Subcutaneous abdominal adipose tissue (tissue), 5 donors: ENCODE measurements around the gene HELZ.

ENCODE experiments used
- H3K27ac ChIP-seq: one replicate; pipeline ENCODE4 v1.7.0; 2013; ENCODE audit warnings: low read depth, mild to moderate bottlenecking, inconsistent platforms, low read length, moderate library complexity
- H3K27me3 ChIP-seq, 5 donors: one replicate each; pipeline ENCODE4 v1.7.0; 2013; ENCODE audit warnings: low read length in 5 of 5, inconsistent platforms in 1 of 5; ENCODE audit not compliant: control insufficient read depth in 5 of 5, insufficient read depth in 4 of 5
- H3K36me3 ChIP-seq, 5 donors: one replicate each; pipeline ENCODE4 v1.7.0; 2013; ENCODE audit warnings: low read length in 5 of 5; ENCODE audit not compliant: control insufficient read depth in 5 of 5, insufficient read depth in 5 of 5
- H3K4me1 ChIP-seq, 5 donors: one replicate each; pipeline ENCODE4 v1.7.0; 2013; ENCODE audit warnings: low read length in 5 of 5, mild to moderate bottlenecking in 3 of 5, moderate library complexity in 1 of 5; ENCODE audit not compliant: control insufficient read depth in 5 of 5, insufficient read depth in 5 of 5
- H3K4me3 ChIP-seq, 5 donors: one replicate each; pipeline ENCODE4 v1.7.0; 2013; ENCODE audit warnings: low read length in 5 of 5, low read depth in 1 of 5
- H3K9ac ChIP-seq, 5 donors: one replicate each; pipeline ENCODE4 v1.7.0; 2013; ENCODE audit warnings: low read length in 5 of 5, mild to moderate bottlenecking in 4 of 5, moderate library complexity in 3 of 5
- H3K9me3 ChIP-seq, 5 donors: one replicate each; pipeline ENCODE4 v1.7.0; 2013; ENCODE audit warnings: low read length in 5 of 5; ENCODE audit not compliant: control insufficient read depth in 5 of 5
- donor health status: healthy.
- donor health status: healthy.
- donor health status: healthy.
- donor health status: healthy.
- donor health status: healthy.

HELZ gene

DNA sequence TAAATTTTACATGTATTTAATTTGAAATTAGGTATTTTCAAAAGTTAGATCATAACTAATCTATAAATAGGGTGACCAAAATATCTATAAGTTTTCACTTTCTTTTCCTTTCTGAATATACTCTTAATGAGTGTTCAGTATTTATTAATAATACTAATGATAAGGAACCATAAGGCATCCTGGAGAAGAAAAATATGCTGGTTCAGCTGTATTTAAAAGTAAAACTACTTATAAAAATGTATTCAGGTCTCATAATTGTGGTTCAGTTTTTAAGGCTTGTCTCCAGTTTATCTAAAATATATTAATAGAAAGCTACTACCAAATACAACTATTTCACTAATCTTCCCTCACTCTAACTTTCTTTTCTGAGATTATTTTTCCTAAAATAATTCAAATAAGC is 67.3 kb downstream of the HELZ start:
- no peaks in the 10 kb centered on the region for H3K4me1 ChIP-seq
- peaks cover 14 to 31% (median 23%) of the 10 kb centered on the region in 5 donors for H3K36me3 ChIP-seq
- H3K27ac ChIP-seq, result no peak overlapping the region
- no peaks in the 10 kb centered on the region for H3K27me3 ChIP-seq
- no peak overlapping the region for H3K4me3 ChIP-seq
- no peak overlapping the region for H3K9ac ChIP-seq
- H3K9me3 ChIP-seq, result no peaks in the 10 kb centered on the region

DNA sequence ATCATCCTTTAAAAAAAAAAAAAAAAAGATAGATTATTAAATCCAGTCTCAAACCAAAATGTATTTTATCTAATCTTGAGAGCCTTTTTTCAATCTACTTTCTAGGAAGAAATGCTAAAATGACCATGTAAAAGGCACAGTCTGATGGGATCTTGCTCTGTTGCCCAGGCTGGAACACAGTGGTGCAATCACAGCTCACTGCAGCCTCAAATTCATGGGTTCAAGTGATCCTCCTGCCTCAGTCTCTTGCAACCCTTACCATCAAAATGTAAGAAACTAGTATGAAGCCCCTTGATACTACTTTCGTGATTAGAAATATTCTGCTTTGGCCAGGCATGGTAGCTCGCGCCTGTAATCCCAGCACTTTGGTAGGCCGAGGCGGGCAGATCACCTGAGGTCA is 70.8 kb downstream of the HELZ start:
- H3K36me3 ChIP-seq, result peaks cover 17 to 34% (median 23%) of the 10 kb centered on the region in 5 donors

DNA sequence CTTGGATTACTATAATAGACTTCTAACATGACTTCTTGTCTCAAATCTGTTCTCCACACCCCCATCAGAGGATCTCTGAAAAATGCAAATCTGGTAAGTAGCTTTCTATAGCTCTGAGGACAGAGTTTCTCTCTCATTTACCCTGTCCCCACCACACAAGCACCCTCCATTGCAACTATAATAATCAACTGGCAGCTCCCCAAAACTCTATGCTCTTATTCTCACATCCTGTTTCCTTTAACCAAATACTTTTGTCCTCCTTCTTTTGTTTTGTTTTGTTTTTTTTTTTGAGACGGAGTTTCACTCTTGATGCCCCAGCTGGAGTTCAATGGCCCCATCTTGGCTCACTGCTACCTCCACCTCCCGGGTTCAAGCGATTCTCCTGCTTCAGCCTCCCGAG is 73.4 kb downstream of the HELZ start:
- H3K27ac ChIP-seq, result no peak overlapping the region
- H3K36me3 ChIP-seq, result peaks cover 11 to 32% (median 21%) of the 10 kb centered on the region in 5 donors
- H3K4me3 ChIP-seq, result no peak overlapping the region
- H3K9me3 ChIP-seq, result no peaks in the 10 kb centered on the region
- H3K27me3 ChIP-seq, result no peaks in the 10 kb centered on the region
- H3K9ac ChIP-seq, result no peak overlapping the region
- H3K4me1 ChIP-seq, result peaks cover 0 to 16% (median 0%) of the 10 kb centered on the region in 5 donors

More for the DNA sequence above, 70.8 kb downstream of the HELZ start:
- Histone ChIP-seq H3K27me3 (no peaks in the 10 kb centered on the region), H3K4me3 (no peak overlapping the region), H3K9me3 (no peaks in the 10 kb centered on the region), H3K27ac (no peak overlapping the region), H3K9ac (no peak overlapping the region), H3K4me1 (peaks cover 0 to 16% (median 0%) of the 10 kb centered on the region in 5 donors)

DNA sequence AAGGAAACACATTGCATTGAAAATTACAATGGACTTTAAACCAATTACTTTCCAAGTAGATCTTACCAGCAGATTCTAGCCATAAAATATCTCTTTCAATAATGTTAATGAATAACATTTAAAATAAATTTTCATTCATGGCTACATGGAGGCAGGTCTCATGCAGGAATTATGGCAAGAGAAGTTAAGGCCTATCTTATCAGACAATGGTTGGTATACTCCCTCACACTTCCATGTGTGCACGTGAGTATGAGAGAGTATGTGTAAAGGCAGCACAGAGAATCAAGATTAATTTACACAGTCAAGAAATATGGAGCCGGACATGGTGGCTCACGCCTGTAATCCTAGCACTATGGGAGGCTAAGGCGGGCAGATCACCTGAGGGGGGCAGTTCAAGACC is 76.5 kb downstream of the HELZ start:
- Histone ChIP-seq H3K27me3 (no peaks in the 10 kb centered on the region), H3K36me3 (peaks cover 18 to 29% (median 22%) of the 10 kb centered on the region in 5 donors), H3K9me3 (no peaks in the 10 kb centered on the region), H3K27ac (no peak overlapping the region), H3K4me3 (no peak overlapping the region), H3K4me1 (peaks cover 0 to 27% (median 21%) of the 10 kb centered on the region in 5 donors), H3K9ac (no peak overlapping the region)

DNA sequence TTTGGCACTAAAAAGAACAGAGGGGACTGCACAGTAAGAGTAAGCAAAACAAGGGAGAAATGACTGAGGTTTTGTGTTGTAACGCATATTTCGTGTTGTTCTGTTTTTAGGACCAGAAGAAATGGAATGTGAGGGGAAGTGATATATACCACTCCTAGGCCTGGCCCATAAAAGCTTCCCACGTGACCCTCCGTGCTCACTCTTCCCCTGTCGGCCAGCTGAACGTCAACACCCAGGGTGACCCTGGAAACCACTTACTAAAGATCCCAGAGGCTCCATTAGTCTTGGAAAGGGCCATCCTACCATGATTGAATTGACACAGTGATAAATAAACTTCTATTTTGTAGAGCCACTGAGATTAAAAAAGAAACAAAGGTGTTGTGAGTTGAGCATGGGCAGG is 79.8 kb downstream of the HELZ start:
- H3K9me3 ChIP-seq, result no peaks in the 10 kb centered on the region
- H3K4me1 ChIP-seq, result peaks cover 0 to 27% (median 16%) of the 10 kb centered on the region in 5 donors
- peak overlapping the region in 1 of 5 donors; percentile 31 for H3K9ac ChIP-seq
- H3K4me3 ChIP-seq, result no peak overlapping the region
- H3K27ac ChIP-seq, result peak overlapping the region; percentile 57
- no peaks in the 10 kb centered on the region for H3K27me3 ChIP-seq
- H3K36me3 ChIP-seq, result peaks cover 23 to 33% (median 32%) of the 10 kb centered on the region in 5 donors

DNA sequence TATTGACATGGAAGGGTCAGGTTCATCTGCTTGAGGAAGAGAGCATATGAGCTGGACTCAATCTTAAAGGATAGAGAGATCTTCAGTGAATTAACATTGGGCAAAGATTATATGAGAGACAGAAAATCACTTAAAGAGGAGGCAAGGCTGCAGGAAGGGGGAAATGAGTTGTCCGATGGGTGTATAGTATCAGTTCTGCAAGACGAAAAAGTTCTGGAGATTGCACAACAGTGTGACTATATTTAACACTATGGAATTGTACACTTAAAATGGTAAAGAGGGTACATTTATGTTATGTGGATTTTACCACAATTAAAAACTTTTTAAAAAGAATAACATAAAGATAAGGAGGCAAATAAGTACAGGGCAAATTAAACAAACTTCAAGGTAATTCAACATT is 80.7 kb downstream of the HELZ start:
- Histone ChIP-seq H3K36me3 (peaks cover 21 to 42% (median 35%) of the 10 kb centered on the region in 5 donors), H3K9ac (peak overlapping the region in 2 of 5 donors; percentile 35 to 62), H3K4me3 (no peak overlapping the region), H3K27me3 (no peaks in the 10 kb centered on the region), H3K27ac (peak overlapping the region; percentile 57), H3K4me1 (peaks cover 0 to 27% (median 16%) of the 10 kb centered on the region in 5 donors), H3K9me3 (no peaks in the 10 kb centered on the region)

DNA sequence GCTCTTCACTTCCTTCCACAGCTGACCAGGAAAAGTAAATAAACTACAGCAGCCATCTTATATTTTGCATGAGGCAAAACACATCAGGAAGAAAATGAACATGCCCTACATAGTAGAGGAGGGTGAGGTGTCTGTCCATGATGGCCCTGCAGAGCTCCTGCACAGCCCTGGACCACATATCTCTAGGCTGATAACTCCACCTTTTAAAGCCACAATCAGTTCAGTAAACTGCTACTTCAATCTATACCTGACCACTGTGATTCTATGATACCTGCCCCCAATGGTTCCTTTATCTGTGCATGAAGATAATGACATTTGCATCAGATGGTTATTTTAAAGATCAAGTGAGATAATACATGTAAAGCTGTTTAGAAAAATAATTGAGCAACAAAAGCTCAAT is 82.2 kb downstream of the HELZ start:
- Histone ChIP-seq H3K4me1 (peaks cover 0 to 27% (median 18%) of the 10 kb centered on the region in 5 donors), H3K36me3 (peaks cover 18 to 48% (median 31%) of the 10 kb centered on the region in 5 donors), H3K9me3 (no peaks in the 10 kb centered on the region), H3K27me3 (no peaks in the 10 kb centered on the region), H3K27ac (no peak overlapping the region), H3K4me3 (no peak overlapping the region), H3K9ac (no peak overlapping the region)

DNA sequence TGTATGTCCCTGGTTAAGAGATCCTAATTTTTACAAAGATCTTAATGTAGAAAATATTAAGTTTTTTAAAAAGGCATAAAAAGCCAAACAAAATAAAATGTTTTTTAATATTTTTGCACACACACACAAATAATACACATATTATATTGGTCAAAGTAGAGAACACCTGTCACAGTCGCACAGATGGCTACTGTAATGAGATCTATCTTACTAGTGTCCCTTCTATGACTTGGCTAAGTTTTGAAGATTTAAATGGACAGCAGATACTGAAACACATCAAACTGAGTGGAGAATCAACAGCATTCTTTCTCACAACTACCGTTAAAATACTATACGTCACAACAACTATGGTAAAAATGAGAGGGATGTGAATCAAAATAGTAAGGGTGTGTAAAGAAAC is 83.4 kb downstream of the HELZ start:
- Histone ChIP-seq H3K36me3 (peaks cover 14 to 37% (median 26%) of the 10 kb centered on the region in 5 donors), H3K4me3 (no peak overlapping the region), H3K27me3 (no peaks in the 10 kb centered on the region), H3K9ac (no peak overlapping the region), H3K9me3 (no peaks in the 10 kb centered on the region), H3K4me1 (peaks cover 0 to 27% (median 18%) of the 10 kb centered on the region in 5 donors), H3K27ac (no peak overlapping the region)

DNA sequence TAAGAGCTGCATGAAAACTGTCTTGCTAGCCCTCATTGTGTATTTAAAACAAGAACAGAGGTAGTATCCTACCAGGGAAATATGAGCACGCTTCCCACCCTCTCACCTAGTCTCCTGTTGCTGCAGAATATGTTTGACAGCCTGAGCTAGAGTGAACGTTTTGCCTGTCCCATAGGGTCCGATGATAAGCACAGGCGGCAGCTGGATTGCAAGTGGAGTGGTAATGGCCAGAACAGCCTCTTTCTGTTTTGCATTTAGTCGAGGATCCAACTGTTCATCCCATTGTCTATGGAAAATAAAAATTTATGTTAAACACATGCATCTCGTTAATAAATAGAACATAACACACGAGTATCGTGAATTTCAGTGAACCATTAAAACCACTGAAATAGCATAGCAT is 84.2 kb downstream of the HELZ start:
- H3K4me3 ChIP-seq, result no peak overlapping the region
- H3K27ac ChIP-seq, result no peak overlapping the region
- H3K9me3 ChIP-seq, result no peaks in the 10 kb centered on the region
- no peaks in the 10 kb centered on the region for H3K27me3 ChIP-seq
- peaks cover 10 to 33% (median 23%) of the 10 kb centered on the region in 5 donors for H3K36me3 ChIP-seq
- peaks cover 0 to 19% (median 17%) of the 10 kb centered on the region in 5 donors for H3K4me1 ChIP-seq
- no peak overlapping the region for H3K9ac ChIP-seq

DNA sequence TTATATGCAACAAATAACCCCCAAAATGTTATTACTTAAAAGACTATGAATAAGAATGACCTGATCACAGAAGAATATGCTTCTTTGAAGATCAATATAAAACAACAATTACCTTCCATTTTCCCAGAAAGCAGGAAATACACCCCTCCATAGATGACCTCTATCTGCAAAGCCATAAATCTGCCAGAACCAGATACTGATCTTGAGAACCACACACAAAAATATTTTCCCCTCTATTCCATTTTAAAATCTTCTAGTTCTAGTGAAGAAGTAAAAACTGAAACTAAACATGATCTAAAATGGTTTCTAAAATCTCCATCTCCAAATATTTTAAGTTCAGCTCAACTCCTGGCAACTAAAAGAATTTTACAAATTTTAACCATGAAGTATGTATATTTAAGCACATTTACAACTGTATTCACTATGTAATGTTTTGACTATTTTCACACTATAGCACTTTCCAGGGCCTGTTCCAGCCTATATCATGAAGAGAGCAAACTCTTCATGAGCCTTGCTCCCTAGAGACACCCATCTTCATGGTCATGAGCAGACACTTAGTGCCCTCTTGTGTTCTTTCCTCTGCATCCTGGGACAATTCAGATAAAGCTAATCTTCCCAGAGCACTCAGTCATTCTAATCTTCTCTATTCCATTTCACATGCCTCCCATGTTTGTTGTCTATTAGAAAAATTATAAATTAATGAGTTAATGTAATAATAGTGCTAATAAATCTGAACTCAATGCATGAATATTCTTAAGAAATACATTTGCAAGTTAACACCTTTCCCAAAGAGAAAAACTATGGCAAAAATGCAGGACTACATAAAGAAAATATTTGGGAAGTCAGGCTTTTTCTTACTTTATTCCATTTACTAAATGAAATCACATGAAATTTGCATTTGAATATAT is 87.0 kb downstream of the HELZ start:
- Histone ChIP-seq H3K9ac (no peak overlapping the region), H3K27me3 (no peaks in the 10 kb centered on the region), H3K9me3 (no peaks in the 10 kb centered on the region), H3K4me3 (no peak overlapping the region), H3K36me3 (peaks cover 7 to 31% (median 18%) of the 10 kb centered on the region in 5 donors), H3K27ac (no peak overlapping the region), H3K4me1 (peaks cover 0 to 4% (median 0%) of the 10 kb centered on the region in 5 donors)
